Endodermal cell (in vitro differentiated cells): ENCODE results near the gene MTHFD2L. TPM values are rescaled to one million over a fixed set of nuclear protein-coding genes. Genes with fewer than 3 reads are reported as not detected.

ENCODE experiments used
- DNase-seq: peaks from one replicate; pipeline ENCODE4 v3.0.0-alpha.2; 2017
- H3K27ac ChIP-seq: 2 replicates; pipeline ENCODE4 v1.5.1; 2013; ENCODE audit warnings: mild to moderate bottlenecking, low read depth, low read length, moderate library complexity
- H3K27me3 ChIP-seq: 2 replicates; pipeline ENCODE4 v1.6.1; 2013; ENCODE audit warnings: mild to moderate bottlenecking, low read length, moderate library complexity; ENCODE audit not compliant: insufficient read depth, control insufficient read depth, poor library complexity, severe bottlenecking
- H3K36me3 ChIP-seq: 2 replicates; pipeline ENCODE4 v1.7.0; 2013; ENCODE audit warnings: mild to moderate bottlenecking, low read length, moderate library complexity; ENCODE audit not compliant: control insufficient read depth, insufficient read depth
- H3K4me1 ChIP-seq: one replicate; pipeline ENCODE4 v1.7.0; 2013; ENCODE audit warnings: low read length; ENCODE audit not compliant: control insufficient read depth, insufficient read depth
- H3K4me3 ChIP-seq: 2 replicates; pipeline ENCODE4 v1.5.1; 2013; ENCODE audit warnings: mild to moderate bottlenecking, low read length, moderate library complexity
- H3K9ac ChIP-seq: 2 replicates; pipeline ENCODE4 v1.6.1; 2013; ENCODE audit warnings: mild to moderate bottlenecking, low read length, moderate library complexity; ENCODE audit not compliant: poor library complexity, severe bottlenecking; ENCODE audit errors: extremely low read depth
- H3K9me3 ChIP-seq: 2 replicates; pipeline ENCODE4 v1.6.1; 2013; ENCODE audit warnings: mild to moderate bottlenecking, low read length, moderate library complexity; ENCODE audit not compliant: control insufficient read depth
- H3K27ac Mint-ChIP-seq: 2 replicates; pipeline ENCODE4 v1.8.0; 2020; ENCODE audit warnings: mixed read lengths
- H3K27me3 Mint-ChIP-seq: 2 replicates; pipeline ENCODE4 v1.8.0; 2021; ENCODE audit warnings: mild to moderate bottlenecking, mixed read lengths; ENCODE audit not compliant: insufficient read depth
- H3K36me3 Mint-ChIP-seq: 2 replicates; pipeline ENCODE4 v1.8.0; 2020; ENCODE audit warnings: low read depth, mixed read lengths
- H3K4me1 Mint-ChIP-seq: 2 replicates; pipeline ENCODE4 v1.8.0; 2020; ENCODE audit warnings: mixed read lengths
- H3K4me3 Mint-ChIP-seq: 2 replicates; pipeline ENCODE4 v1.8.0; 2020; ENCODE audit warnings: mild to moderate bottlenecking, moderate library complexity, mixed read lengths
- H3K9me3 Mint-ChIP-seq: 2 replicates; pipeline ENCODE4 v1.8.0; 2020; ENCODE audit warnings: mild to moderate bottlenecking, mixed read lengths
- WGBS, 2 experiments: methylation state at CpG; one replicate each; pipeline versions ENCODE4 v1.1.5 to v1.1.7; 2013; ENCODE audit warnings: missing lambda C conversion rate in 2 of 2, mixed read lengths in 1 of 2; ENCODE audit not compliant: insufficient coverage in 1 of 2, insufficient read length in 1 of 2; 5-methylcytosine and 5-hydroxymethylcytosine counted together
- total RNA-seq, 2 donors: library from RNA; stranded (reverse); fragmentation: NEBNext Ultra II Directional in 1 of 2; extraction: Animal tissue kit (Norgen Biotek cat#: 25700) in 1 of 2; gene quantifications; 2 replicates in 1 of 2; 3 replicates in 1 of 2; pipeline ENCODE4 v1.2.1, GENCODE V29; 2021
- TF ChIP-seq, protein P1 (sequence below): fragments of 200-600 bp; sonication (generic); conservative IDR thresholded peaks from 2 replicates; pipeline ENCODE4 v1.5.0; 2021; ENCODE audit warnings: antibody characterized with exemption, mild to moderate bottlenecking

Gene MTHFD2L
- total RNA-seq, 2 donors from 2014 or later, result 10.4 to 11.5 TPM

GRCh38 chr4:74132944-74133343, 25.0 kb upstream of the MTHFD2L start:
- peaks cover 17% of the 10 kb centered on the region for H3K9me3 ChIP-seq

DNA sequence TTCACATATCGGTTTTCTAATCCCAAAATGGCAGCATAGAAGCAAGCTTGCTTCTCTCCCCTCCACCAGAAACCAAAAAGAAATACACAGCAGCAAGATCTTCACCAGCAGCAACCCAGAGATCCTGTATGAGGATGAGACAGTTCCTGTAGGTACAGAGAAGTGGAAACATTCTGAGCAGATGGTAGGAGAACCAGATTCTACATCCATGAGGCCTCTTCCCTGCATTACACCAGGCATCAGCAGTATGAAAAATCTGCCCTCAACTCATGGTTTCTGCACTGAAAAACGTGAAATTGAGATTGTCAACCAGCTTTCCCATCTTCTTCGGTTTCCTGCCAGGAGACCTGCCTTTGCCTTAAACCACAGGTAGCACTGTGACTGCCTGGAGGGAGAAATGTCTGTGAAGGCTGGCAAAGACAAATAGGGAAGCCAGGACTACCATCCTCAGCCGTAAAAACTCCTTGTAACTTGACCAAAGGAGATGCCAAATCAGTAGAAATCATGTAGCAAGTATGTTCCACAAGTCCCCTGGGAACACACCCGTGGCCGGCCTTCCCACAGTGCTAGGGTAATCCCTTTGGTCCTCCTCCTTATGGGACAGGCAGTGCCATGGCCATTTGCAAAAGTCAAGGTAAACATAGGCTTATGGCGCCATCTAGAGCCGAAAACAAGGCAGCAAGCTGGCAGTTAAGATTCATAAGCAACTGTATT, 24.0 kb upstream of the MTHFD2L start:
- H3K4me1 Mint-ChIP-seq, result peaks cover 11% of the 10 kb centered on the region
- H3K27me3 ChIP-seq, result no peaks in the 10 kb centered on the region
- H3K4me1 ChIP-seq, result no peaks in the 10 kb centered on the region
- H3K4me3 ChIP-seq, result no peak overlapping the region
- H3K9me3 Mint-ChIP-seq, result peaks cover 26% of the 10 kb centered on the region
- no peak overlapping the region for H3K27ac ChIP-seq
- peaks cover 17% of the 10 kb centered on the region for H3K9me3 ChIP-seq
- TF ChIP-seq, protein P1, sequence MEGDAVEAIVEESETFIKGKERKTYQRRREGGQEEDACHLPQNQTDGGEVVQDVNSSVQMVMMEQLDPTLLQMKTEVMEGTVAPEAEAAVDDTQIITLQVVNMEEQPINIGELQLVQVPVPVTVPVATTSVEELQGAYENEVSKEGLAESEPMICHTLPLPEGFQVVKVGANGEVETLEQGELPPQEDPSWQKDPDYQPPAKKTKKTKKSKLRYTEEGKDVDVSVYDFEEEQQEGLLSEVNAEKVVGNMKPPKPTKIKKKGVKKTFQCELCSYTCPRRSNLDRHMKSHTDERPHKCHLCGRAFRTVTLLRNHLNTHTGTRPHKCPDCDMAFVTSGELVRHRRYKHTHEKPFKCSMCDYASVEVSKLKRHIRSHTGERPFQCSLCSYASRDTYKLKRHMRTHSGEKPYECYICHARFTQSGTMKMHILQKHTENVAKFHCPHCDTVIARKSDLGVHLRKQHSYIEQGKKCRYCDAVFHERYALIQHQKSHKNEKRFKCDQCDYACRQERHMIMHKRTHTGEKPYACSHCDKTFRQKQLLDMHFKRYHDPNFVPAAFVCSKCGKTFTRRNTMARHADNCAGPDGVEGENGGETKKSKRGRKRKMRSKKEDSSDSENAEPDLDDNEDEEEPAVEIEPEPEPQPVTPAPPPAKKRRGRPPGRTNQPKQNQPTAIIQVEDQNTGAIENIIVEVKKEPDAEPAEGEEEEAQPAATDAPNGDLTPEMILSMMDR, result peak; percentile 96
- no peak overlapping the region for H3K9ac ChIP-seq
- H3K27ac Mint-ChIP-seq, result no peak overlapping the region
- 39 to 50% methylated on average over 5 to 8 of the region's 8 CpGs for WGBS, 2 experiments
- no peaks in the 10 kb centered on the region for H3K36me3 ChIP-seq
- peak; percentile 92 for DNase-seq
- no peak overlapping the region for H3K4me3 Mint-ChIP-seq
- H3K27me3 Mint-ChIP-seq, result no peaks in the 10 kb centered on the region
- H3K36me3 Mint-ChIP-seq, result no peaks in the 10 kb centered on the region

More at GRCh38 chr4:74132944-74133343, 25.0 kb upstream of the MTHFD2L start:
- TF ChIP-seq, protein P1, result no peak
- peaks cover 11% of the 10 kb centered on the region for H3K4me1 Mint-ChIP-seq
- H3K4me1 ChIP-seq, result no peaks in the 10 kb centered on the region
- WGBS, 2 experiments, result 67 to 90% methylated on average over 1 of the region's 1 CpG
- no peaks in the 10 kb centered on the region for H3K27me3 ChIP-seq
- H3K9ac ChIP-seq, result no peak overlapping the region
- H3K27ac Mint-ChIP-seq, result no peak overlapping the region
- no peak overlapping the region for H3K4me3 Mint-ChIP-seq
- H3K36me3 Mint-ChIP-seq, result no peaks in the 10 kb centered on the region
- peak overlapping the region; percentile 24 for H3K27ac ChIP-seq
- peaks cover 26% of the 10 kb centered on the region for H3K9me3 Mint-ChIP-seq
- H3K27me3 Mint-ChIP-seq, result no peaks in the 10 kb centered on the region
- no peak overlapping the region for H3K4me3 ChIP-seq
- no peak for DNase-seq
- no peaks in the 10 kb centered on the region for H3K36me3 ChIP-seq

GRCh38 chr4:74134500-74134852, 23.4 kb upstream of the MTHFD2L start:
- H3K4me3 ChIP-seq, result no peak overlapping the region
- peaks cover 11% of the 10 kb centered on the region for H3K4me1 Mint-ChIP-seq
- H3K27me3 ChIP-seq, result no peaks in the 10 kb centered on the region
- H3K36me3 Mint-ChIP-seq, result no peaks in the 10 kb centered on the region
- H3K9me3 ChIP-seq, result peaks cover 17% of the 10 kb centered on the region
- H3K36me3 ChIP-seq, result no peaks in the 10 kb centered on the region
- DNase-seq, result no peak
- H3K27ac ChIP-seq, result no peak overlapping the region
- H3K27ac Mint-ChIP-seq, result no peak overlapping the region
- no peak overlapping the region for H3K4me3 Mint-ChIP-seq
- H3K27me3 Mint-ChIP-seq, result no peaks in the 10 kb centered on the region
- peaks cover 26% of the 10 kb centered on the region for H3K9me3 Mint-ChIP-seq
- H3K9ac ChIP-seq, result no peak overlapping the region
- TF ChIP-seq, protein P1, result peak; percentile 52
- 46 to 63% methylated on average over 2 of the region's 2 CpGs for WGBS, 2 experiments
- H3K4me1 ChIP-seq, result no peaks in the 10 kb centered on the region
